Inferior parietal cortex (tissue), 1 donor: ENCODE results near the gene VPS45.
"Not testable (repeated sequence)": the region's sequence is repeated elsewhere in the genome, so short reads cannot be mapped to it uniquely, and the experiment has no call there.

Experiments
- DNase-seq: peaks from one replicate; pipeline ENCODE4 v3.0.0-alpha.2; 2016; ENCODE audit errors: extremely low spot score

The VPS45 gene

DNA sequence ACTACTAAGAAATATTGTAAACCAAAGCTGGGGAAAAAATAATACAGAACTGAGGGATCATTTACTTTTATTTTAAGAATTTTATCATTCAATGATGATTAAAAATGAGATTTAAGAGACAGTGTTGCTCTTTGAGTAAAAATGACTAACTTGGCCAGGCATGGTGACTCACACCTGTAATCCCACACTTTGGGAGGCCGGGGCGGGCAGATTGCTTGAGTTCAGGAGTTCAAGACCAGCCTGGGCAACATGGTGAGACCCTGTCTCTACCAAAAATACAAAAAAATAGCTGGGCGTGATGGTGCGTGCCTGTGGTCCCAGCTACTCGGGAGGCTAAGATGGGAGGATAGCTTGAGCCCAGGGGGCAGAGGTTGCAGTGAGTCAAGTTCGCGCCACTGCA lies 60.3 kb downstream of the VPS45 start:
- no peak for DNase-seq

DNA sequence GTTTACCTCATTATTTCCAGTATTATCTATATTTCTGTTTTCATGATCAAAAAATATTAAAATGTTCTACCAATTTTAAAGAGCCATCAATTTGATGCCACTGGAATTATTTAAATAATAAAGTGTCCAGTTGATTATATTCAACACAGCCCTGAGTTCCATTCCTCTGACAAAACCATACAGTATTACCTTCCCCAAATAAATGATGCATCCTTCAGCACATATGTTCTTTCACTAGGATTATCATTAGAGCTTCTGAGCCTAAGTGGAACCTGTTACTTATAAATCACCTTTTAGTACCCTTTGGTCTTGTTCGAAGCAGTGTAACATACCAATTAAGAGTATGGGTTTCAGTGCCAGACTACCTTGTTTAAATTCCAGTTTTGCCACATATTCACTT lies 64.8 kb downstream of the VPS45 start:
- no peak for DNase-seq

DNA sequence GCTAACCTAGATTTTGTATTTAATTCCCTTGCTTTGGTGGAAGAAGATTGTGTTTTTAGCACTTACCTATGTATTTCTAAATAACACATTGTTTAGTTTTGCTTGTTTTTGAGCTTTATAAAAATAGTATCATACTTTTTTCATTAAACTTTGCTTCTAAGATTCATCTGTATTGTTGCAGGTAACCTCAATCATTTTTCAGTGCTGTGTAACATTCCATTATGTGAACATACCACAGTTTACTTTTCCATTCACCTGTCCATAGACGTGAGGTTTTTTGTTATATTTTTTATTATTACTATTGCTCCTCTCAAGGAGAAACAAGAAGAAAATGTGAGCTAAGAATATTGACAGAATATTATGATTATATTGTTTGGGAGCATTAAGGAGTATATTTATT lies 67.0 kb downstream of the VPS45 start:
- no peak for DNase-seq

DNA sequence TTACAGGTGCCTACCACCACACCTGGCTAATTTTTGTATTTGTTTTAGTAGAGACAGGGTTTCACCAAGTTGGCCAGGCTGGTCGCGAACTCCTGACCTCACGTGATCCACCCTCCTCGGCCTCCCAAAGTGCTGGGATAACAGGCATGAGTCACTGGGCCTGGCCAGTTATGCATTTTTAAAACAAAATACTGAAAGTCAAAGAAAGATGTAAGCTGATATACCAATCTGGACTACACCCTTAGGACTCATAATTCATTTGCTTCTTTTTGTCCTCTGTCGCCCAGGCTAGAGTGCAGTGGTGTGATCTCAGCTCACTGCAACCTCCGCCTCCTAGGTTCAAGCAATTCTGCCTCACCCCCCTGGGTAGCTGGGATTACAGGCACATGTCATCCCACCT lies 67.8 kb downstream of the VPS45 start:
- not testable (repeated sequence) for DNase-seq

DNA sequence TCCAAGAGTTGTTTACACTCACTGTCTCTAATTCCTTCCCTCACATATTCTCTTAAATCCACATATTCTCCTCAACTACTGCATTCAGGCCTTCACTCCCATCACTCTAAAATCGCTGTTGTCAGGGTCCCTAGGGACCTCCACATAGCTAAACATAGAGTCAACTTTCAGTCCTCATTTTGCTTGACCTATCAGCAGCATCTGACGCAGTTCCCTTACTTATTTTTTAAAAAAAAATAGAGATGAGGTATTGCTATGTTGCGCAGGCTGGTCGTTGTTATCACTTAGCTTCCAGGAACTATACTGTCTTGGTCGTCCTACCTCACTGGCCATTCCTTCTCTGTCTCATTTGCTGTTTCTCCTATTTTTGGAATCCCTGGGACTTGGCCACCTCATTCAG lies 70.5 kb downstream of the VPS45 start:
- DNase-seq: no peak

DNA sequence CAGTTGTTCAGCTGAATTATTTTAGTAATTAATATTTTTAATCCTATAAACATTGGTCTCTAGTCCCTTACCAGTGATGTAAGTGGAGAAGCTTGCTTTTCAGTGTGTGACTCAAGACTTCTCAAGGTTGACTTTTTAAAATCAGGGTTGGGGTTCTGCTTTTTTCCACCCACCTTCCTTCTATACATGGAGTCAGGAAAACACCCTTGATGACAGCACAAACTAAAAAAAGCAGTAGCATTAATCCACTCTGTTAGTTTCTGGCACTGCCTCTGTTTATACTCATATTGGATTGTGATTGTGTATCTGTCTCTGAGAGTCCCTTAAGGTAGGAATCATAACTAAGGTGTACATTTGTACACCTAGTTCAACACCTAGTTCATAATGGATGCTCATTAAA lies 73.9 kb downstream of the VPS45 start:
- no peak for DNase-seq

DNA sequence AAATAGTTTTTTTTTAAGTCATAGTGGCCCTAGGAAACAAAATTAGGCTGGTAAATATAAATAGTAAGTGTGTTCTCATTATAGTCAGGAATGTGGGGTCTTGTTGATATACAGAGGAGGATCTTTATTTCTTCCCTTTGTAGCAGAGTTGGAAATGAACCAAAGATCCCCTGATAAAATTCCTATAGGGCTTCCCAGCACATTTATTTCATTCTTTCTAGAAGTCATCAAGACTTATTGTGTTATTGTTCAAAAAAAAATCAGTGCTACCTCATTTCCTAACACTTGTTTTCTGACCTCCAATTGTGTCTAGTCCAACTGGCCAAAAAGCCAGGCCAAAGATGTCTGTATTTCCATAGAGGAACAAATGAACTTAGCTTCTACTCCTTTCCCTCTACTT lies 74.5 kb downstream of the VPS45 start:
- no peak for DNase-seq

DNA sequence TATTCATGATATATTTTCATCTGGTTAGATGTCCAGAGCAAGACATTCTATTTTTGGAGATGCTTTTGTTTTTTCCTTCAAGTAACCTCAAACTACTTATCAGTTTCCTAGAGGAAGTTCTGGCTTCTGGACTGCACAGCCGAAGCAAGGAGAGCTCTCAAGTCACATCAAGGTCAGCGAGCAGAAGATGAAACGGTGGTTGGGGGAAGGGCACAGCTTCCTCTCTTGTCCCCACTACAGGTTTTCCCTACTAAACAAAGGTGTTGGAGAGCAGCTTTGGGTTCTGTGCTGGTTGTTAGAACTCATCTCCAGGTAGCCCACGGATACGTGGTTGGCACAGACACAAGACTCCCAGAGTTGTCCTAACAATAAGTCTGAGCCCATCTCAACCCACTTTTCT lies 77.0 kb downstream of the VPS45 start:
- no peak for DNase-seq

DNA sequence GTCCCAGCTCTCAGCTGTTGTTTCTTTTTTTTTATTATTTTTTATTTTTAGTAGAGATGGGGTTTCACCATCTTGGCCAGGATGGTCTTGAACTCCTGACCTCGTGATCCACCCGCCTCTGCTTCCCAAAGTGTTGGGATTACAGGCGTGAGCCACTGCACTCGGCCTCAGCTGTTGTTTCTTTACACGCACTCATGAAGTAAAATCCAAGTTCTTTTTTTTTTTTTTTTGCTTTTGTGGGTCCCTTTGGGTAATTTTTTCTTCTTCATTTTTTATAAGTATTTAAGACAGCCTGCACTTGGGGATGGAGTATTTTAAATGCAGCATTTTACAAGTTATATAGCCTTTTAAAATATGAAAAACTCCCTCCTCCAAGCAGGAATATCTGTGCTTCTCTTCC lies 78.4 kb downstream of the VPS45 start:
- not testable (repeated sequence) for DNase-seq

DNA sequence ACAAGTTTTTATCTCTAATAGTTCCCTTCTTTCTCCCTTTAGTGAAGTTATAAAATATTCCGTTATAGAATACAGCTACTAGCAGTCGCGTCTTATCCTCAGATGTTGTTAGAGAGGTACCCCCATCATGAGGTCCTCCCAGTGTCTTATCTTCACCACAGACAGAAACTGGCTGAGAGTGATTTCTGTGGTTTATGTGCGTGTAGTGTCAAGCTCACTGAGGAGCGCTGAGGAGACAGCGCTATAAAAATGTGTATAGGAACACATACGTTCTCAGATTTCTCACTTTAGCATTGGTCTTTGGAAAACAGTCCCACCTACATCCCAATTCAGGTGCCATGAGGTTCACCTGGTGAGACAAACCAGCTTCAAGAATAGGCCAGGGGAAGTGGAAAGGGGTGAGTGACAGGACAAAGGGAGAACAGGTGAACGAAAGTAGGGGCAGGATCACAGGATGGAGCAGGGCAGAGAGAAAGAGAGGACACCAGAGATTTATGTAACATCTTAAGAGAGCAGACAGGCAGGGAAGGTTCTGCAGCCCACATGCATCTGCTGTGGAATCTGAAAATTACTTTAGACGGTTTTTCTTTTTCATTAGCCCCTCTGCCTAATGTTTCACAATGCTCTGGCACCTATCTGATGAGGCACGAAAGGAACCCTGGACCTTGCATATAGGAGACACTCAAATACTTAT lies 79.4 kb downstream of the VPS45 start:
- no peak for DNase-seq

DNA sequence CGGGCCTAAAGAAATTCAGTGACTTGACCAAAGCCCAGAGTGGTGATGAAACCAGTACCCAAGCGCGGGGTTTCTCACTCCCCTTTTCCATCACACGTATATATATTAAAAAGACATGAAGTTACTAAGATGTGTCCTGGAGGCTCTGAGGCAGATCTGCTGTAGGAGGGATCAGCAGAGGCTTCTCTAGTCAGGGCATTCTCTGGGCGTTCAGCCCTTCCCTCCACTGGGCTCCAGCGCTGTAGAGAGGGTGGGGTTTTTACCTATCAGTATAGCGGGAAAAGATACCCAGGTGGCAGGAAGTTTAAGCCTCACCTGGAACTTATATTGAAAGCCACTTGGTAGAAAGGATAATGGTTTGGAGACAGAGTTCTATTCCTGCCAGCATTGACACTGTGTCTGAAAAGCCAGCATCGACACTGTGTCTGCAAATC lies 81.3 kb downstream of the VPS45 start:
- no peak for DNase-seq

DNA sequence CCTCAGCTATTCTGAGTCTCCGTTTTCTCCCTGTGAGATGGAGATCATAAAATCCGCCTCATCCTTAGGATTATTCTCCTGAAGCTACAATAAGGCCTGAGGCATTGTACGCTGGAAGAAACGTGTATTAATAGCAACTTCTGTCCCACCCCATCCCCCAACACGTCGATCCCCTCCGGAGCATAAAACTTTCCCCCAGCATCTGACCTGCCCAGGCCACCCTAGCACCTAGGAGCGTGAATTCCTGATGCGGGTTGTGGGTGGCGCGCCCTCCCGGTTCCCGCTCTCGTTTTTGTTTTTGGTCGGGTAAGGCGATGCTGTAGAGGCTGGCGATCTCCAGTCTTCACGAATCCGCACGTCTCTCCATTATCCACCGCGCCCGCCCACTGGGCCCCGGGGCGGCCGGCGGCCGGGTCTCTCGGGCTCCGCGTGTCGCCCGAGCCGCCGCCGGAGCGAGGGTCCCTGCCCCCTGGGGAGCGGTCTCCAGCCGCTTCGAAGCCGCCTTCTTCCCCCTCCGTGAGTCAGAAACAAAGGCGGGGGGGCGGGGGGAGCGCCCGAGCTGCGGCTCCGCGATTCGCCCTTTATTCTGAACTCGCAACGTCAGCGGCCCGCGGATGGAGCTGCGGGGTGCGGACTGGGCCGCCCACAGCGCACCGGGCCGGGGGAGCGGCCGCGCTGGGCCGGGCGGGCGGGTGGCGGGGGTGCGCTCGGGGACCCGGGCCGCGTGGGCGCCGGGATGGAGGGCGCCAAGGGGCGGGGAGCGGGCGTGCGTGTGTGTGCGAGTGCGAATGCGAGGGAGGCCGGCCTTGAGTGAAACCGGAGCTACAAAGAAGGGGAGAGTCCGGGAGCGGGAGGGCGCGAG lies 81.9 kb downstream of the VPS45 start, which contains the start of gene PLEKHO1:
Gene PLEKHO1 (plus strand): TSS at position 646 of the 862 bp plus-strand sequence. CDS start 342 bp downstream, outside the sequence.
- no peak for DNase-seq

DNA sequence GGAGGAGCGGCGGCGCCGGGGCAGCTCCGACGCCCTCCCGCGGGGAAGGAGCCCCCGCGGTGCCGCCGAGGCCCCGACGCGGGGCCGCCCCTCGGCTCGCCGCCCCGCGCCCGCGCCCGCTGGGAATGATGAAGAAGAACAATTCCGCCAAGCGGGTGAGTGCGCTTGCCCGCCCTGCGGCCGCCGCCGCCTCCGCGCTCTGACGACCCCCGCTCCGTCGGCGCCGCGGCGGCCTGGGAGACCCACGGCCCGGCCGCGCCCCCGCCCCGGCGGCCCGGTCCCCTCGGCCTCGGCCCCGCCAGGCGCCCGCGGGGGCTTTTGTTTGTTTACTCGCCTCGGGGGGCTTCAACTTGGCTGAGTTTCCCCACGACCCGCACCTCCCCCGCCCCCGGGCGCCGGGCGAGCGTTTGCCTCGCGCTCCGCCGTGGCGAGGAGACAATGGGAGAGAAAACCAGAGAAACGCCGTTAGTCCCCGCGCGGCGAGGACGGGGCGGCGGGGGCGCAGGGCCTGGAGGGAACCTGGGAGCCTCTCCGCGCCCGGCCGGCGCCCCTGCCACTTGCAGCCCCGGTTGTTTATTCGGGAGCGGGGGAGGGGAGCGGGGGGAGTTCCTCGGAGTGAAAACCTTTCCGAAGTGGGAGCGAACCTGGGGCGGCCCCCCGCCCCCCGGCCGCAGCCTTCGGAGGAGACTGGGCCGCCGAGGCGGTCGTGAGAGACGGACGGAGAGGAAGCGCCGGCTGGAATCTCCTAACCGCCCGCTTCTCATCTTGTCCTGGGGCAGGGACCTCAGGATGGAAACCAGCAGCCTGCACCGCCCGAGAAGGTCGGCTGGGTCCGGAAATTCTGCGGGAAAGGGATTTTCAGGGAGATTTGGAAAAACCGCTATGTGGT lies 82.8 kb downstream of the VPS45 start:
- DNase-seq: no peak

DNA sequence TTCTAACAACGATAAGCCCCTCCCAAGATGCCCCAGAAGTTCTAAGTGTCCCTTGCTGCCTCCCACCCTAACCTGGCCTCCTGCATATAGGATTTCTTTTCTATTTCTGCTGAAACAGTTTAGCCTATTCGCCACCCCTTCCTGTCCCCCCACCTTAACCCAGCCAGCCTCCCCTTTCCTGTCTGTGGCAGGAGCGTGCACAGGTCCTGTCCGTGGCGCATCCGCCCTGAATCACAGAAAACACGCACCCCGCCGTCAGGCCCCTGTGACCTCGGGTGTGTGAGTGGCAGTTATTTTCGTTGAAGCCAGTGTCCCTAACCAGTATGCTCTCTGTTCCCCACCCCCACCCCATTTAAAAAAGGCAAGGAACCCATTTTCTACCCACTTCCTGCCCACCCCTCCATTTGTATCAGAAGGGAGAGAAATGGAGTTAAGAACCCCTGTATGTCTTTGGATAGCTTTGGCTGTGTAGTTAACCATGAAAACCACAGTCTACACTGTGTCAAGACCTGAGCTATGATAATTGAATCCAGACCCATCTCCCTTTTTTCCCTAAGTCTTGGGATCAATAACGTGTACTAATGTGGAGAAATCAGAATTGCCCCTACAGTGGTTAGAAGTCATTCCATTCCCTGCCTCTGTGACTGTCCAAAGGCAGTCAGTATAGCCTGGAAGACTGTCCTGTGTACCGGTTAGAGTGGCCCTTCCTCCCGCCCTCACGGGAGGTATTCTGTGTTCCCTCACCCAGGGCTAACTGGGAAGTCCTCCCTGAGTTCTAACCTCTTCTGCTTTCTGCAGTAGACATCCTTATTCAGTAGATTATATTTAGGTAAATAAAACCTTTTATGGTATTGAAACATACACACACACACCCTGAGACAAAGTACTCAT lies 84.0 kb downstream of the VPS45 start:
- DNase-seq: no peak

DNA sequence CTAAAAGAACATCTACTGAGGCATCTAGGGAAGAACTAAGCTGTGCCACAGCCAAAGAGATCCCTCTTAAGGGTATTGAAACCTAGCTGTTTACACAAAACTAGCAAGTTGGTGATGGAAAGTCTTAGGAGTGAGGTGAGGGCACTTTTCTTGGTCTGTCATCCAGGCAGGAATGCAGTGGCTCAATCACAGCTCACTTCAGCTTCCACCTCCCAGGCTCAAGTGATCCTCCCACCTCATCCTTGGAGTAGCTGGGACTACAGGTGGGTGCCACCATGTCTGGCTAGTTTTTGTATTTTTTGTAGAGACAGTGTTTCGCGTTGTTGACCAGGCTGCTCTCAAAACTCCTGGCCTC lies 84.6 kb downstream of the VPS45 start:
- no peak for DNase-seq

DNA sequence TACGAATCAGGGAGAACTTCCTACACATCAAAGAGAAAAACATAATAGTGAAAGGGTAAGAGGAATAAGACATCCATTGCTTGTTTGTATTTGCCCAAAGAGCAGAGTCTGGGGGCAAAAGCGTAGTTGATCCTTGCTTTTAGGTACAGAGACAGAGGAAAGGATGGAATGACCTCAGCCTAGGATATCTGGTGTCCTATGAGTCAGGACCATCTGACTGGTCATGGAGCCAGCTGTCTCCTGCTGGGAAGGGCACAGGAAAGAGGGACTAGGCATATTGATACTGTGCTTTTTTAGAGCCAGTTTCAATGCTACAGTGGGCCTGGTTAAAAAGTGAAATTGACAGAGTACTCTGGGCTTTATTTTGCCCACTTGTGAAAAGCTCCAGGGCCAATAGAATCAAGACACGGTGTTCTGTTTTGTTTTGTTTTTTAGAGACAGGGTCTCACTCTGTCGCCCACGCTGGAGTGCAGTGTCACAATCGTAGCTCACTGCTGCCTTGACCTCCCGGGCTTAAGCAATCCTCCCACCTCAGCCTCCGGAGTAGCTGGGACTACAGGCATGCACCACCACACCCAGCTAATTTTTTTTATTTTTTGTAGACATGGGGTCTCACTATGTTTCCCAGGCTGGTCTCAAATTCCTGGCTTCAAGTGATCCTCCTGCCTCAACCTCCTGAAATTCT lies 85.3 kb downstream of the VPS45 start:
- DNase-seq: no peak

DNA sequence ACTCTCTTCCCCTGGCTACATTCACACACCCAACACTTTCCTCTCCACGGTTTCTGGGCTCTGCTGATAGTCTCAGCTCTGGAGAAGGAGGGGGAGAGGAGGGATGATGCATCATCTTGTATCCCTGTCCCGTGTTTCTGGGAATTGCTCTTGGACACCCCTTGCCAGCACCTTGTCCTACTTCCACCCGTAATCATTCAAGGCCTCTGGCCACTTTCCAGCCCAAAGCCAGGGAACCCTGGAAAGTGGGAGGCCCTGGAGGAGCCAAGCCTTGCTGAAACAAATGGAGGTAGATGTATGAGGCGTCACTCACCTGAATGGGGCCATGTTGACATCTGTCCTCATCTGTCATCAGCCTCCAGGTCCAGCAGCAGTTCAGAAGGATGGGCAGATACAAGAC lies 86.6 kb downstream of the VPS45 start:
- no peak for DNase-seq

DNA sequence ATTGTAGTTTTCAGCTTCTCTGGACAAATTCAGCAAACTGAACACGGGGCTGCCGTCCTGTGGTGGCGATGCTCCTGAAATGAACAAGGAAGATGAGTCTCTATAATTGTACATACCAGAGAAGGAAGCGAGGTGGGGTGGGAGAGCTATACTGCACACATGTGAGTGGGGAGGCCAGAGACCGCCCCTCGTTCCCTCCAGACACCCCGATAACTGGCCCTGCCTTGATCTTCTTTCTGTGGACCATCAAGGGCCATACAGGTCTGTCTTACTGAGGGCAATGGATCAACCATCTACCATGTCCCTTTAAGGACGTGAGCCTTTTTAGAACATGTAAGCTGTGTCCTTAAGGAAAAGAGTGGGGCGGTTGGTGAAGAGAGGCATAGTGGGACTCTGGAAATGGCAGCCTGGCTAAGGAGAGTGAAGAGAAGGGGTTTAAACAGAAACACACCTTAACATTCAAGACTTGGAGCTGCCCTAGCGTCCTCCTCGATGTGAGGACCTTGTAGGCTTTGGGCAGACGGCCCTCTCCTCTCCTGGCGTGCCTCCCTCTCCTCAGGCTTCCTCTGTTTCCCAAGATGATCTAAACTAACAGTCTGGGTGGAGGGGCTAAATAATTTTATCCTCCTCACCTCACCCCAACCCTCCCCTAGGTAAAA lies 88.0 kb downstream of the VPS45 start:
- DNase-seq: no peak

DNA sequence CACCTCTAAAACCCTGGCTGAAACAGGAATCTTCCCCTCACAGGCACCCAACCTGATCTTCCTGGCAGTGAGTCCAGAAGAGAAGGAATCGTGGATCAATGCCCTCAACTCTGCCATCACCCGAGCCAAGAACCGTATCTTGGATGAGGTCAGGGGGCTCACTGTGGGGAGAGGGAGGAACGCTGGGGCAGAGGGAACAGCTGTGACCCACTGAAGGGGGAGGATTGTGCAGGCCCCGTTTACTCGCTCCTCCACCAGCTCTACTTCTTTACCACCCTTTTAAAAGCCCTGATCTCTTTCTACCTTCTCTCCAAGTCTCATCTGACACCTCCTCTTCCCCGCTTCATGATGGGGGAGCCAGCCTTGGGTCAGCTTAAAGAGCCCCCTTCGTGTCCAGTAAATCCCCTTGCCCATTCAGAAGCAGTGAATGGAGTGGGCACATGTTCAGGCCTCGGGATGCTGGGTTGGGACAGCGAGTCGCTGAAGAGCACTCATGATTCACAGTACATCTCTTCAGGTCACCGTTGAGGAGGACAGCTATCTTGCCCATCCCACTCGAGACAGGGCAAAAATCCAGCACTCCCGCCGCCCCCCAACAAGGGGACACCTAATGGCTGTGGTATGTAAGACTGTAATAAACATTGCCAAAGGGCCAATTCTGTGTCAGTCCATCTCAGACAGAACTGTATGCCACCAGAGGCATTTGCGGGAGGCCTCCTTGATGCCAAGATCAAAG lies 89.5 kb downstream of the VPS45 start:
- DNase-seq: no peak
